Upper lobe of right lung (tissue), 1 donor: ENCODE data around the gene PARVA. TPM values are rescaled to one million over a fixed set of nuclear protein-coding genes. Genes with fewer than 3 reads are reported as not detected.
A peak's percentile ranks its signal among the peaks of the same experiment; 100 is the strongest.

ENCODE experiments used
- ATAC-seq: fragments of 200-7000 bp; cut with Tn5 transposase; one replicate; pipeline ENCODE4 v1.9.1; 2020; ENCODE audit warnings: mild to moderate bottlenecking, moderate library complexity
- DNase-seq: peaks from one replicate; pipeline ENCODE4 v3.0.0-alpha.2; 2020
- H3K27ac ChIP-seq: fragments of 200-600 bp; one replicate; pipeline ENCODE4 v1.8.0; 2022
- H3K27me3 ChIP-seq: fragments of 200-600 bp; one replicate; pipeline ENCODE4 v1.8.0; 2022; ENCODE audit warnings: mild to moderate bottlenecking
- H3K36me3 ChIP-seq: fragments of 200-600 bp; one replicate; pipeline ENCODE4 v1.8.0; 2022
- H3K4me1 ChIP-seq: fragments of 200-600 bp; one replicate; pipeline ENCODE4 v1.8.0; 2022
- H3K4me3 ChIP-seq: fragments of 200-600 bp; one replicate; pipeline ENCODE4 v1.8.0; 2022; ENCODE audit warnings: mild to moderate bottlenecking
- H3K9me3 ChIP-seq: fragments of 200-600 bp; one replicate; pipeline ENCODE4 v1.8.0; 2022
- intact Hi-C: fragments of 100-400 bp; cut with DNase I; formaldehyde crosslinking; loops from one replicate; pipeline ENCODE4 v1.11.0; 2022
- total RNA-seq: library from RNA; stranded (reverse); fragmentation: NEBNext Ultra II Directional; extraction: Animal tissue kit (Norgen Biotek cat#: 25700); gene quantifications from one replicate; pipeline ENCODE4 v1.2.1, GENCODE V29; 2021
- TF ChIP-seq, protein P1 (sequence below): fragments of 200-600 bp; IDR thresholded peaks from one replicate; pipeline ENCODE4 v1.8.0; 2022; ENCODE audit warnings: antibody characterized with exemption
- donor health status: DM: no; HTN: yes; CAD: no; lungs with severe emphysema.

Gene PARVA
- total RNA-seq, 1 donor from 2014 or later, result 84.0 TPM

DNA sequence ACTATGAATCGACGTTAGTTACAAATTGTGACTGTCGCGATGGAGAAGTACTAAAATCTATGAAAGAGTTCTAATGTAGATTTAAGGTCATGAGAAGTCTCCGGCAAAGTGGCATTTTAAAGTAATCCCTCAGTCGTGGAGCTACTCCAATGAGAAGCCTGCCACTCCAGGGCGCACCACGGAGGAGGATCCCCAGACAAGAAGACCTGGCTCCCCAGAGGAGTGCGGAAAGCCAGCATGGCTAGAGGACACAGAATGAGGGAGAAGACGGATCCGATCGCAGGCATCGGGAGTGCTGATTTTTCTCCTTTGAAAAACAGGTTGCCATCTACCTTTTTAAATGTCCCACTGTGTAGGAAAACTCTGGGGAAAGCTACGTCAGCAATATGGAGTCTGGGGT lies 155.2 kb downstream of the PARVA start:
- DNase-seq (no peak), ATAC-seq (no peak)
- intact Hi-C loops, result no loop called here
- TF ChIP-seq, protein P1, sequence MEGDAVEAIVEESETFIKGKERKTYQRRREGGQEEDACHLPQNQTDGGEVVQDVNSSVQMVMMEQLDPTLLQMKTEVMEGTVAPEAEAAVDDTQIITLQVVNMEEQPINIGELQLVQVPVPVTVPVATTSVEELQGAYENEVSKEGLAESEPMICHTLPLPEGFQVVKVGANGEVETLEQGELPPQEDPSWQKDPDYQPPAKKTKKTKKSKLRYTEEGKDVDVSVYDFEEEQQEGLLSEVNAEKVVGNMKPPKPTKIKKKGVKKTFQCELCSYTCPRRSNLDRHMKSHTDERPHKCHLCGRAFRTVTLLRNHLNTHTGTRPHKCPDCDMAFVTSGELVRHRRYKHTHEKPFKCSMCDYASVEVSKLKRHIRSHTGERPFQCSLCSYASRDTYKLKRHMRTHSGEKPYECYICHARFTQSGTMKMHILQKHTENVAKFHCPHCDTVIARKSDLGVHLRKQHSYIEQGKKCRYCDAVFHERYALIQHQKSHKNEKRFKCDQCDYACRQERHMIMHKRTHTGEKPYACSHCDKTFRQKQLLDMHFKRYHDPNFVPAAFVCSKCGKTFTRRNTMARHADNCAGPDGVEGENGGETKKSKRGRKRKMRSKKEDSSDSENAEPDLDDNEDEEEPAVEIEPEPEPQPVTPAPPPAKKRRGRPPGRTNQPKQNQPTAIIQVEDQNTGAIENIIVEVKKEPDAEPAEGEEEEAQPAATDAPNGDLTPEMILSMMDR, result no peak
- Histone ChIP-seq H3K27me3 (no peaks in the 10 kb centered on the region), H3K4me3 (no peak overlapping the region), H3K36me3 (peaks cover 11% of the 10 kb centered on the region), H3K9me3 (no peaks in the 10 kb centered on the region), H3K4me1 (peaks cover 9% of the 10 kb centered on the region), H3K27ac (no peak overlapping the region)

DNA sequence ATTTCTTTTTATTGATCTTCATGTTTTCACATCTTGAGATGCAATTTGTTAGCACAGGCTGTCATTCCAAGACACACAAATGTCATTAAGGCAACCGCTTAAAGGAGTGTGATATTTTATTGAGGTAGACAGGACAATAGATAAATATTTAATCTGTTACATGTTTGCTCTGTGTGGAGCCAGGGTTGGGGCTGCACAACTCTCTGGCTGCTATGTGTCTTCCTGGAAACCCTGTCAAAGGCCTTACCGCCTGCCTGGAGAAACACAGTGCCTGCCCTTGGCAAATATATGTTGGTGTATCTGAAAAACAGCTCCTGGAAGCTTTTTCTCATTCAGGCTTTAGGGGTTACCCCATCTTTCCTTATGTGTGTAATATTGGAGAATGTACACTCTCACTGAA lies 157.2 kb downstream of the PARVA start:
- DNase-seq, result no peak
- Histone ChIP-seq H3K27ac (no peak overlapping the region), H3K4me3 (no peak overlapping the region), H3K36me3 (no peaks in the 10 kb centered on the region), H3K27me3 (no peaks in the 10 kb centered on the region), H3K4me1 (peaks cover 8% of the 10 kb centered on the region), H3K9me3 (no peaks in the 10 kb centered on the region)
- TF ChIP-seq, protein P1, result no peak
- intact Hi-C loops, result no loop called here
- ATAC-seq, result no peak

DNA sequence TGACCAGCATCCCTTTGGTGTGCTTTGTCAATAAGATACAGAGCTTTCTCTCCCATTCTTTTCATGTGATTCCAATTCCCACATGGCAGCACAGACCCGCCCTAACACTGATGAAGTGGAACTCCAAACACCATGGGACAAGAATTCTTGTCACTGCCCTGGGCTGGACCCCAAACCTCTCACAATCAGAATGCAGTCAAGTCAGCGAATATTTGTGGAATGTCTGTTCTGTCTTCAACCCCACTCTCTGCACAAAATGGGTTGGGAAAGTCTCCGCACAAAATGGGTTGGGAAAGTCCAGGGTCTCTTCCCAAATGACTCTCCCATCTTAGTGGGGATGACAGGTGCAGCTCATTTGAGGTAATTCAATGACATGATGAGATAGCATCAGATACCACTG lies 157.9 kb downstream of the PARVA start:
- intact Hi-C loops, result no loop called here
- H3K9me3 ChIP-seq, result no peaks in the 10 kb centered on the region
- ATAC-seq, result no peak
- H3K27me3 ChIP-seq, result no peaks in the 10 kb centered on the region
- no peaks in the 10 kb centered on the region for H3K36me3 ChIP-seq
- H3K4me3 ChIP-seq, result no peak overlapping the region
- no peak for DNase-seq
- H3K27ac ChIP-seq, result no peak overlapping the region
- TF ChIP-seq, protein P1, result no peak
- peaks cover 1% of the 10 kb centered on the region for H3K4me1 ChIP-seq

DNA sequence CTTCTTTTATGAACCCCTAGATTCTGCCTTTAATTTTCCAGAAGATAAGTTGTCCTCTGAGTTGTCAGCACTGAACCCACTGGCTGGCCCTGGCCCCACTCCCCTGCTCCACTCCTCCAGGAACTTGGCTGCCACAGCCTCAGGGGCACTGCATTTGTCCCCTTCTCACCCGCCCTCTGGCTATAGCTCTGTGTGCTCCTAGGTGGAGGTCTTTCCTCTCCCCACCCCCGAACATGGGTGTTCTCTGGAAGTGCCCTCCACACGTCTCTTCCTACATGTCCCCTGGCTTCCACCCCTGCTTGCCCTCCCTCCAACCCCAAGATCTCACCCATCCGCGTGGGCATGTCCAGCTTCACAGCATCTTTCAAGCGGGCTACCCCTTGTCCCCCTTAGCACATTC lies 159.2 kb downstream of the PARVA start:
- Histone ChIP-seq H3K4me1 (peaks cover 4% of the 10 kb centered on the region), H3K27me3 (no peaks in the 10 kb centered on the region), H3K27ac (no peak overlapping the region), H3K9me3 (no peaks in the 10 kb centered on the region), H3K36me3 (no peaks in the 10 kb centered on the region), H3K4me3 (no peak overlapping the region)
- no peak for DNase-seq
- TF ChIP-seq, protein P1, result no peak
- intact Hi-C loops, result no loop called here
- ATAC-seq, result no peak

DNA sequence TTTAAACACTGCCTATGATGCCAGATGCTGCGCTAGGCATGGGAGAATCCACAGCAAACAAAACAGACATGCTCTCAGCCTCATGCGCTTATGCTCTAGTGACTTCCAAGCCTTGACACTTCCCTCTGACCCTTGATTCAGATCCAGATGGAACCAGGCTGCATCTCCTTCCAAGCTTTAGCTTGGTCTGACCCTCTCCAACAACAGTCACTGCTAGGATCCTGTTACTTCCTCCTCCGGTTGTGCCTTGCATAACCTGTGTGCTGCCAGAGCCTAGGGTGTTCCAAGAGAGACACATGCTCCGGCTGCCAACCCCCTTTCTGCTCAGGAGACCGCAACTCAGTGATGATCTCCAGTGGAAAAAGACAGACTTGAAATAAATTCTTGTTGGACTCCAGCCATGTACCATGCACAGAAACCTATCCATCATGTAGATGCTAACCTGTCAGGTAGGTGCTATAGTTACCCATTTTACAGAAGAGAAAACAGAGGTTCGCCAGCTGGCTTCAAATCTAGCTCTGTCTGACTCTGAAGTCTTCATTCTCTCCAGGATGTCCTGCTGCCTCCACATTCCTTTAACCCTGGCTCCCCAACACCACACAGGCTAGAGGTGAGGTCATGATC lies 160.5 kb downstream of the PARVA start:
- Histone ChIP-seq H3K4me1 (peaks cover 5% of the 10 kb centered on the region), H3K27ac (no peak overlapping the region), H3K4me3 (no peak overlapping the region), H3K9me3 (no peaks in the 10 kb centered on the region), H3K36me3 (no peaks in the 10 kb centered on the region), H3K27me3 (no peaks in the 10 kb centered on the region)
- TF ChIP-seq, protein P1, result no peak
- DNase-seq (no peak), ATAC-seq (peak; percentile 48)
- intact Hi-C loops, result no loop called here
